ENCODE results near the gene ACTL10.

DNA sequence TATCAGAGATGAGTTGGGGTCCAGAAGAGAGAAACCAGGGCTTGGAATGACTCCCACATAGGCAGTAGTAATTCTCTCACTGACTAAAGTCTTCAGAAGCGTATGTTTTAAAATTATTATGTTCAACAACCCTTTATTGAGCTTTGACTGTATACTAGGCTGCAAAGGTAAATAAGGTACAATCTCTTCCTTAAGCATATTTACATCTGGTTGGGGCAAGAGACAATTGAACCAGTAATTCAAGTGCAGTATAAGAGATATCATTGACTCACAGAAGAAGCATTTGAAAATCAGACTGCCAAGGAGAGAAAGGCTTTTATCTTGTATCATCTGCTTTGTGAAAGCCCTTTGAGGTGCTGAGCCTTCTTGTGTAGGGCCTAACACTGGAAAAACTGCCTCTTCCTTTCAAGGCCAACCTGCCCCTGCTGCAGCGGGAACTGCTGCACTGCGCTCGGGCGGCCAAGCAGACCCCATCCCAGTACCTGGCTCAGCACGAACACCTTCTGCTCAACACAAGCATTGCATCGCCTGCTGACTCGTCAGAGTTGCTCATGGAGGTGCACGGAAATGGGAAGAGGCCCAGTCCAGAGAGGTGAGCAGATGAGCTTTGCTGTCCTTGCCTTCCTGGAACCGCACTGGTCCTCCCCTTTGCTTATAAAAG, 43.9 kb upstream of the ACTL10 start:
- TF ChIP-seq FOXK2 (IDR thresholded peaks at IDR 0.05) = no peak
- no peak for TF ChIP-seq TARDBP (IDR thresholded peaks at IDR 0.05)
- no peak for TF ChIP-seq ARNT (IDR thresholded peaks at IDR 0.05)
- TF ChIP-seq SP1 (IDR thresholded peaks at IDR 0.05) = no peak

All from HEK293T (cell line).